ENCODE data around the gene PITHD1.

The PITHD1 gene

DNA sequence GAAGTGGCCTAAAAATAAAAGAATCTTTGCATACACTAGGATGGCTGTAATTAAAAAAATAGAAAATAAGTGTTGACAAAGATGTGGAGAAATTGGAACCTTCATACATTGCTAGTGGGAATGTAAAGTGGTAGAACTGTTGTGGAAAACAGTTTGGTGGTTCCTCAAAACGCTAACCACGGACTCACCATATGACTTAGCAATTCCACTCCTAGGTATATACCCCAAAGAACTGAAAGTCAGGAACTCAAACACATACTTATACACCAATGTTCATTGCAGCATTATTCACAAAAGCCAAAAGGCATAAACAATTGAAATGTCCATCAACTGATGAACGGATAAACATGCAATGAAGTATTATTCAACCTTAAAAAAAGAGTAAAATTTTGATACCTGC, 57.8 kb downstream of the PITHD1 start:
- Mint-ChIP-seq H3K4me3 (no peak overlapping the region), H3K36me3 (ENCODE audit: low read depth) (no peaks in the 10 kb centered on the region), H3K9me3 (no peaks in the 10 kb centered on the region), H3K27me3 (ENCODE audit: low read depth) (peaks cover 18% of the 10 kb centered on the region), H3K4me1 (peaks cover 10% of the 10 kb centered on the region), H3K27ac (no peak overlapping the region)
- no peak for TF ChIP-seq CTCF (IDR thresholded peaks at IDR 0.05; ENCODE audit: unreplicated experiment in 3 of 3)
